Natural killer cell (primary cell): ENCODE measurements around the gene PHLDA2. TPM values are rescaled to one million over a fixed set of nuclear protein-coding genes. Genes with fewer than 3 reads are reported as not detected.

ENCODE experiments used
- ATAC-seq, 3 donors: fragments of 150-1000 bp in 2 of 3; fragments of 200-7000 bp in 1 of 3; cut with Tn5 transposase; 1 replicate in 1 of 3; 2 replicates in 2 of 3; pipeline ENCODE4 v1.10.0; 2021; ENCODE audit warnings: mild to moderate bottlenecking in 2 of 3, moderate library complexity in 2 of 3
- DNase-seq, 2 donors: peaks; one replicate each; pipeline versions ENCODE4 v3.0.0 to v3.0.0-alpha.2; 2013 to 2021; ENCODE audit warnings: mixed read lengths in 1 of 2
- H3K27ac ChIP-seq: one replicate; pipeline ENCODE4 v1.5.1; 2013; ENCODE audit warnings: mild to moderate bottlenecking, low read length
- H3K27me3 ChIP-seq: one replicate; pipeline ENCODE4 v1.6.1; 2013; ENCODE audit warnings: low read length; ENCODE audit not compliant: control insufficient read depth, insufficient read depth
- H3K36me3 ChIP-seq: one replicate; pipeline ENCODE4 v1.6.1; 2013; ENCODE audit warnings: low read length; ENCODE audit not compliant: control insufficient read depth, insufficient read depth
- H3K4me1 ChIP-seq: one replicate; pipeline ENCODE4 v1.6.1; 2013; ENCODE audit warnings: low read length; ENCODE audit not compliant: control insufficient read depth, insufficient read depth
- H3K4me3 ChIP-seq: one replicate; pipeline ENCODE4 v1.5.1; 2013; ENCODE audit warnings: low read length
- H3K9me3 ChIP-seq: one replicate; pipeline ENCODE4 v1.6.1; 2013; ENCODE audit warnings: low read length; ENCODE audit not compliant: control insufficient read depth, insufficient read depth
- H3K27ac Mint-ChIP-seq, 2 donors: one replicate each; pipeline ENCODE4 v1.8.0; 2022; ENCODE audit warnings: mild to moderate bottlenecking in 2 of 2, mixed read lengths in 2 of 2, moderate library complexity in 1 of 2
- H3K27me3 Mint-ChIP-seq, 2 donors: one replicate each; pipeline ENCODE4 v1.8.0; 2022; ENCODE audit warnings: low read depth in 2 of 2, mixed read lengths in 2 of 2
- H3K36me3 Mint-ChIP-seq: one replicate; pipeline ENCODE4 v1.8.0; 2022; ENCODE audit warnings: mixed read lengths
- H3K4me1 Mint-ChIP-seq, 2 donors: one replicate each; pipeline ENCODE4 v1.8.0; 2022; ENCODE audit warnings: mixed read lengths in 2 of 2
- H3K4me3 Mint-ChIP-seq: one replicate; pipeline ENCODE4 v1.8.0; 2022; ENCODE audit warnings: mild to moderate bottlenecking, moderate library complexity, mixed read lengths
- H3K9me3 Mint-ChIP-seq, 2 donors: one replicate each; pipeline ENCODE4 v1.8.0; 2022; ENCODE audit warnings: mixed read lengths in 2 of 2
- whole genome bisulfite sequencing: methylation state at CpG from one replicate; pipeline ENCODE4 v1.1.7; 2013; ENCODE audit warnings: missing lambda C conversion rate; ENCODE audit not compliant: insufficient coverage; 5-methylcytosine and 5-hydroxymethylcytosine counted together
- intact Hi-C: fragments of 100-400 bp; cut with micrococcal nuclease; formaldehyde crosslinking; loops from one replicate; pipeline ENCODE4 v1.14.2; 2022
- total RNA-seq, 4 donors: library from RNA; stranded (reverse); fragments of 120-200 nt in 1 of 4; gene quantifications; one replicate each; pipeline versions ENCODE4 v1.2.3 to v1.2.4, GENCODE V29; 2013 to 2022
- TF ChIP-seq, protein P1 (sequence below): fragments of 200-600 bp; IDR thresholded peaks from one replicate; pipeline ENCODE4 v1.8.0; 2022; ENCODE audit warnings: antibody characterized with exemption

Gene PHLDA2
- total RNA-seq, 3 donors from 2014 or later (not counting 1 experiment from before 2014, with no cell fraction given) = 0.79 to 3.2 (median 2.2) TPM

- H3K4me3 Mint-ChIP-seq = no peak overlapping the region
- Histone ChIP-seq H3K27me3 (no peaks in the 10 kb centered on the region), H3K9me3 (no peaks in the 10 kb centered on the region), H3K36me3 (peaks cover 89% of the 10 kb centered on the region), H3K4me1 (no peaks in the 10 kb centered on the region), H3K4me3 (no peak overlapping the region), H3K27ac (no peak overlapping the region)
- H3K4me1 Mint-ChIP-seq = peaks cover 9 to 19% of the 10 kb centered on the region in 2 donors
- no peak for DNase-seq
- no peak for ATAC-seq
- H3K36me3 Mint-ChIP-seq = peaks cover 7% of the 10 kb centered on the region
- H3K27ac Mint-ChIP-seq = no peak overlapping the region
- 82% methylated on average over 3 of the region's 3 CpGs for WGBS
- no peaks in the 10 kb centered on the region for H3K27me3 Mint-ChIP-seq
- no peaks in the 10 kb centered on the region for H3K9me3 Mint-ChIP-seq
- intact Hi-C loops = no loop called here
- TF ChIP-seq, protein P1, sequence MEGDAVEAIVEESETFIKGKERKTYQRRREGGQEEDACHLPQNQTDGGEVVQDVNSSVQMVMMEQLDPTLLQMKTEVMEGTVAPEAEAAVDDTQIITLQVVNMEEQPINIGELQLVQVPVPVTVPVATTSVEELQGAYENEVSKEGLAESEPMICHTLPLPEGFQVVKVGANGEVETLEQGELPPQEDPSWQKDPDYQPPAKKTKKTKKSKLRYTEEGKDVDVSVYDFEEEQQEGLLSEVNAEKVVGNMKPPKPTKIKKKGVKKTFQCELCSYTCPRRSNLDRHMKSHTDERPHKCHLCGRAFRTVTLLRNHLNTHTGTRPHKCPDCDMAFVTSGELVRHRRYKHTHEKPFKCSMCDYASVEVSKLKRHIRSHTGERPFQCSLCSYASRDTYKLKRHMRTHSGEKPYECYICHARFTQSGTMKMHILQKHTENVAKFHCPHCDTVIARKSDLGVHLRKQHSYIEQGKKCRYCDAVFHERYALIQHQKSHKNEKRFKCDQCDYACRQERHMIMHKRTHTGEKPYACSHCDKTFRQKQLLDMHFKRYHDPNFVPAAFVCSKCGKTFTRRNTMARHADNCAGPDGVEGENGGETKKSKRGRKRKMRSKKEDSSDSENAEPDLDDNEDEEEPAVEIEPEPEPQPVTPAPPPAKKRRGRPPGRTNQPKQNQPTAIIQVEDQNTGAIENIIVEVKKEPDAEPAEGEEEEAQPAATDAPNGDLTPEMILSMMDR = no peak
These were observed 29.0 kb upstream of the PHLDA2 start for GRCh38 chr11:2958251-2958650.

GRCh38 chr11:2955906-2956476, 26.8 kb upstream of the PHLDA2 start:
- H3K4me1 Mint-ChIP-seq = peaks cover 13 to 15% of the 10 kb centered on the region in 2 donors
- peak overlapping the region in 1 of 2 donors; percentile 18 for H3K27ac Mint-ChIP-seq
- Histone ChIP-seq H3K4me3 (no peak overlapping the region), H3K27ac (no peak overlapping the region), H3K9me3 (no peaks in the 10 kb centered on the region), H3K36me3 (peaks cover 97% of the 10 kb centered on the region), H3K4me1 (peaks cover 4% of the 10 kb centered on the region), H3K27me3 (no peaks in the 10 kb centered on the region)
- WGBS = 93% methylated on average over 6 of the region's 6 CpGs
- H3K4me3 Mint-ChIP-seq = no peak overlapping the region
- ATAC-seq (no peak), DNase-seq (no peak)
- intact Hi-C loops = no loop called here
- no peaks in the 10 kb centered on the region for H3K27me3 Mint-ChIP-seq
- TF ChIP-seq, protein P1 = no peak
- H3K9me3 Mint-ChIP-seq = no peaks in the 10 kb centered on the region
- H3K36me3 Mint-ChIP-seq = peaks cover 7% of the 10 kb centered on the region

GRCh38 chr11:2954263-2954662, 25.0 kb upstream of the PHLDA2 start:
- H3K36me3 ChIP-seq = peaks cover 96% of the 10 kb centered on the region
- peaks cover 14% of the 10 kb centered on the region for H3K36me3 Mint-ChIP-seq
- no peak overlapping the region for H3K4me3 ChIP-seq
- no peak overlapping the region for H3K27ac ChIP-seq
- no peaks in the 10 kb centered on the region for H3K27me3 ChIP-seq
- no peaks in the 10 kb centered on the region for H3K27me3 Mint-ChIP-seq
- peak overlapping the region in 1 of 2 donors; percentile 22 for H3K27ac Mint-ChIP-seq
- WGBS = 91% methylated on average over 5 of the region's 6 CpGs
- no peaks in the 10 kb centered on the region for H3K9me3 ChIP-seq
- H3K4me1 ChIP-seq = peaks cover 4% of the 10 kb centered on the region
- peaks cover 20 to 21% of the 10 kb centered on the region in 2 donors for H3K4me1 Mint-ChIP-seq
- DNase-seq (no peak), ATAC-seq (peak in 1 of 3 donors; percentile 16)
- no peak overlapping the region for H3K4me3 Mint-ChIP-seq
- intact Hi-C loops = no loop called here
- TF ChIP-seq, protein P1 = no peak
- H3K9me3 Mint-ChIP-seq = no peaks in the 10 kb centered on the region

- peaks cover 20 to 21% of the 10 kb centered on the region in 2 donors for H3K4me1 Mint-ChIP-seq
- H3K27ac Mint-ChIP-seq = peak overlapping the region; percentile 74 to 75
- no peak overlapping the region for H3K4me3 ChIP-seq
- peaks cover 95% of the 10 kb centered on the region for H3K36me3 ChIP-seq
- WGBS = 81% methylated on average over 6 of the region's 6 CpGs
- no peak overlapping the region for H3K27ac ChIP-seq
- no peak overlapping the region for H3K4me3 Mint-ChIP-seq
- H3K36me3 Mint-ChIP-seq = peaks cover 7% of the 10 kb centered on the region
- no peaks in the 10 kb centered on the region for H3K9me3 ChIP-seq
- H3K27me3 Mint-ChIP-seq = no peaks in the 10 kb centered on the region
- no peak for ATAC-seq
- intact Hi-C loops = no loop called here
- no peak for DNase-seq
- no peaks in the 10 kb centered on the region for H3K27me3 ChIP-seq
- TF ChIP-seq, protein P1 = no peak
- peaks cover 4% of the 10 kb centered on the region for H3K4me1 ChIP-seq
- H3K9me3 Mint-ChIP-seq = no peaks in the 10 kb centered on the region
These were observed 23.1 kb upstream of the PHLDA2 start for GRCh38 chr11:2952290-2952689.
